NCI-H524 treated with DMSO at 0.1 percent for 48 hours (cell line): ENCODE measurements around the gene KBTBD8.
A peak's percentile ranks its signal among the peaks of the same experiment; 100 is the strongest.

Source experiments
- DNase-seq: peaks from one replicate; lab custom pipeline; 2025; lab: John Stamatoyannopoulos, UW

KBTBD8 gene

DNA sequence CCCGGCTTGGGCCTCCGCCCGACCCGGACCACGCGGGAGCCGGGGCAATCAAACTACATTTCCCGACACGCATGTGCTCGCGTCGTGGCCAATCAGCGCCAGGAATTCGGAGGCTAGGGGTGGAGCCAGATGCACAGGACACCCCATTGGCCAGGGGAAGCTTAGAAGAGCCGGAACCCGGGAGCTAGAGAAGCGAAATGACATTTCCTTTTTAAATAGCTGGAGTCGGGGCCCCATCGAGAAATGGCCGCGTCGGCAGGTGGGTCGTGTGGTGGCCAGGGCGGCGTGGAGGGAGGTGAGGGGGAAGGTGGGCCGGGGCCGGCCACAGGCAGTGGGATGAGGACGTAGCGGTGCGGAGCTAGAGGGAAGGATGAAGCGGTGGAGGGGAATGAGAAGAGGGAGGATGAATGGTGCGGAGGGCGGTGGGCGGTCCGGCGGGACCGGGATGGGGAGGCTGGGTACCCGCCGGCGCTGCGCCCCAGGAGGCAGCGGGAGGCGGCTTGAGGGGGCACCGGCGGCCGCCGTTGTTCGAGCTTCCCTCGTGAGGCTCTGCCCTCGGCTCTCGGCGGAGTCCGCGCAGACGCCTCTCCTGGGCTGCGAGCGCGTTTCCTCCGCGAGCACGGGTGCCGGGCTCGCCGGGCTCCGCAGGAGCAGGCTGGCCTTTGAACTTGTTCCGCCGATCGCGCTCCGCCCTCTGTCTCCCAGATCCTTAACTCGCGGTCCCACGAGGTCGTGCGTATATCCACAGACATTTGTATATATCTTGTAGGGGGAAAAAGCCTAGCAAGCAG, at the start of gene KBTBD8:
Gene KBTBD8 (plus strand): TSS at position 195 of the 791 bp plus-strand sequence. CDS start 49 bp downstream, at position 244.
- peak; percentile 93 for DNase-seq

- no peak for DNase-seq
Measured at GRCh38 chr3:66948838-66949237, 49.3 kb upstream of the KBTBD8 start.

DNA sequence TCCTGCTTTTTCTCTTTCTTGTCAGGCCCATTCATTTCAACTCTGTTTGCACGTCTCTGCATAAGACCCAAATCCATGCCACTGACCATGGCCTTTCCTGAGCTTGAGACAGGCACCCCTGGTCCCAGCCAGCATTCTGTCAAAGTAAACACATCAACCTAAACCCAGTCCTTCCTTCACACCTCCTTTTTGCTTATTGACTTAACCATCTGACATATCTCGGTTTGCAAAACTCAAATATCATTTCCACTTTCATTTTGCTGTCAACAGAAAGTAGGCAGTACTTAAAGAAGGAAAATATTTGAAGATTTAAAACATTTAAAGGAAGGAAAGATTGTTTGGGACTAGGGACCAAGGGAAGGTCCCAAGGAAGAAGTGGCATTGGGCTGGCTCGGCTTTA, 48.2 kb upstream of the KBTBD8 start:
- DNase-seq: no peak

DNA sequence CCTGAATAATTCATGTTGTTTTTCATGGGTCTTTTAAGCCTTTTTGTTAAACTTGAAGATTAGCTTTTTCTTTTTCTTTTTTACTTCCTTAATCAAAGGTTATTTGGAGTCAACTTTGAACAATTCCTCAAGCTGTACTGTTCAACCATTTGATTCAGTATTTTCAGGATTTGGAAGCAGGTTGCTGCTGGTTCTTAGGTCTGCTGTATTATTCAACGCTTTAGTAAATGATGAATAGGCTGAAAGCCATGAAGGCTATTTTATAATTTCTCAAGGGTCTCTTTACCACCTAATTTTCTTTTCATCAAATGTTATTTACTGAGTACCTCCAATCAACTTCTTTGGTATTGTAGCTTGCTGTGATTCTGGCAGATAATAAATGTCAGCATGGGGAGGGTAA, 45.8 kb upstream of the KBTBD8 start:
- no peak for DNase-seq

DNA sequence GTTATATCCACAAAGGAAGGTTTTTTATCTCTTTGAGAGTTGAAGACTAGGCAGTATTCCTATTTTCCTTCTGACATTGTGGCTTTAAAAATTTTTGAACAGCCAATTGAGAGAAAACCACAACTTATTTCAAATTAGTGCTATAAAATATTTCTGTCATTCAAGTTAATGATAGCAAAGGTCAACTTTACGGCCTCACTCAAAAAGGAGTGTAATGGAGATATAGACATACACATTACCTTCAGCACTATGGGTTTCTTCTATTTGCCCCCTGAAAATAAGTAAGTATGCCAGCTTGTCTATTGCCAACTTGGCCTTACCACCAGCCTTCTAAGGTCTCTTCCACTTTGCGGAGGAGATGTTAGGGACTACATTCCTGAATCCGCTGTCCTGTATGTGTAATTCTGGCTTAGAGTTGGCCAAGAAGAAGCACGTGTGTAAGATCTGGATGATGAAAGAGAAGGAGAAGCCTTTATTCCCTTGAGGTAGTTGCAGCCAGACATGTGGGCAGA, 44.1 kb upstream of the KBTBD8 start:
- DNase-seq: no peak

DNA sequence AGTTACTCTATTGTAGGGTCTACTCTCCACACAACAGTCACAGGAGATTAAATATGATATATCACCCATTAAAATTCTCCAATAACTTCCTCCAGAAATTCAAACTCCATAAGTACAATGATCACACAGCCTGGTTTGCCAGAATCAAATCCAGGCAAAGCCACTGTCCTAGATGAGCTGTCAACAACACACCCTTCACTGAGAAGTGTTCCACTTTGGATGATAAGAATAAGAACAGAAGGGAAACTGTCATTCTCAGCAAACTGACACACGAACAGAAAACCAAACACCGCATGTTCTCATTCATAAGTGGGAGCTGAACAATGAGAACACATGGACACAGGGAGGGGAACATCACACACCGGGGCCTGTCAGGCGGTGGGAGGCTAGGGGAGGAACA, 41.4 kb upstream of the KBTBD8 start:
- DNase-seq: no peak

DNA sequence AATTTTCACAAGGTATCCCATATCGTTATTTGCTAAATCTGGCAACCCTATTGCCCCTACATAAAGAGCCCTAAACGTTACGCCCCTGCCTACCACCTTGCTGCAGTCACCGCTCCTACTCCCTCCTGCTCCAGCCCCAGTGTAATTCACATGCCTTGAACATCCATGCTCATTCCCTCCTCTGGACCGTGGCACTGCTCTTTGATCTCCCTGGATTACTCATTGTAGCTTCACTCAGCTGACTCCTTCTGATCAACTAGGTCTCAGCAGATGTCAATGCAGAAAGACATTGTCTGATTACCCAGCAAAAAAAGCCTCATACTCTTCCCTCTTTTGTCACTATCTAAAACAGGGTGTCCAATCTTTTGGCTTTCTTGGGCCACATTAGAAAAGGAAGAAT, 40.7 kb upstream of the KBTBD8 start:
- no peak for DNase-seq

- no peak for DNase-seq
Measured at GRCh38 chr3:66958067-66958466, 40.0 kb upstream of the KBTBD8 start.

- DNase-seq: no peak
Measured at GRCh38 chr3:66962664-66963063, 35.4 kb upstream of the KBTBD8 start.

DNA sequence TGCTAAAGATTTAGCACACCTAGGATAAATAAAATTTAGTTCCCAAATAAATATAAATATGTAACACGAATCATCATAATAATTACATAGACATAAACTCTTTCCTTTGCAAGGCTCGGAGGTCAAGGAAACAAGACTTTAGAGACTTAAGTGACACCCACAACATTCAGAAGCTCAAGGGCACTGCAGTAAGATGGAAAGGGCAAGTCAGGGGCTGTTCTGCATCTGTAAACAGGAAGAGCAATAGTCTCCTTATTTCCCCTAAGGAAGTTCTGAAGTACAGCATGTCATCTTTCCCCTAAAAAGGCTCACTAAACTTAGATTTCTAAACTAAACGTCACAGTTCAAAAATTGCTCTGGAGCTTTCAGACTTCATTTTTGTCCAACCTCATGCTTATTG, 26.9 kb upstream of the KBTBD8 start:
- no peak for DNase-seq

DNA sequence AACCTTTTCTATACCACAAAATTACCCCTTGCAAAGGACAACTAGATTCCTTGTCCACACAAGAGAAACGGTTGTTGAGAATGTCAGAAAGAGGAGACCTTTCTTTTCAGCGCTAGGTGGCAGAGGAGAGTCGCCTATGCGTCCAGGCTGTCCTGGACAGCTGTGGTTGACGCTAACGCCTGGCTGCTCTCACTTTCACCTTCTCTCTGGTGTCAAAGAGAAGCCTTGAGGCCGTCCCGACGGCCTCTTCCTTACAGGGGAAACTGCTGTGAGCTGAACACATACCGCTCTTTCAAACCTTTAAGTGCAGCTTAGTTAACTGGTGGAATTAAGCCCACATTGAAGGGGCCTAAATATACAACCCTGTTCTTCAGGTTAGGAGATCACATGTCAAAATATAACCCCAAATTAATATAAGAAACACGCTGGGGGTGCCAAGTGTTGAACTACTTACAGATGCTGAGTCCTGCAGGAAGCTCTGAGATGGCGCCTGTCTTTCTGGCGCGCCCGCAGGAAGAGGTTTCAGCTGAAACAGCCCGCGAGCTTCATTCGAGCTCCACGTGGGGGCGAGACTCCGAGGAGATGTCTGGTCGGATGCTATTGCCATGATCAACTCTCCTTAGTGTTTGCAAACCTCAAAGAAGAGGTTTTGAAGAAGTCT, 26.1 kb upstream of the KBTBD8 start:
- peak; percentile 53 for DNase-seq

- no peak for DNase-seq
Measured at GRCh38 chr3:66980791-66981190, 17.3 kb upstream of the KBTBD8 start.

DNA sequence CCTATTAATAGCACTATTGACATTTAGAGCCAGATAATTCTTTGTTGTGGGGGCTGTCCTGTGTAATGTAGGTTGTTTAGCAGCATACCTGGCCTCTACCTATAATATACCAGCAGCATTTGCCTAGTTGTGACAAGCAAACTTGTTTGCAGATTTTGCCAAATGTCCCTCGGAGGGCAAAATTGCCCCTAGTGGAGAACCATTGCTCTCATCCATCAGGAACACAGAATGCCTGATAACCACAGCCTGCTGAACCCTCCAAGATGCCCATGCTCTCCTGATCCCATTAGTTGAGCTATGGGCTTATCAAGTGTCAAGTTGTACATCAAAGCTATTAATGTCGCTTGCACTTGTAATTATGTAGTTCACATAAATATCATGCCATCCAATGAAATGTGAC, 15.0 kb upstream of the KBTBD8 start:
- no peak for DNase-seq

- DNase-seq: no peak
Measured at GRCh38 chr3:66985336-66985920, 12.7 kb upstream of the KBTBD8 start.

DNA sequence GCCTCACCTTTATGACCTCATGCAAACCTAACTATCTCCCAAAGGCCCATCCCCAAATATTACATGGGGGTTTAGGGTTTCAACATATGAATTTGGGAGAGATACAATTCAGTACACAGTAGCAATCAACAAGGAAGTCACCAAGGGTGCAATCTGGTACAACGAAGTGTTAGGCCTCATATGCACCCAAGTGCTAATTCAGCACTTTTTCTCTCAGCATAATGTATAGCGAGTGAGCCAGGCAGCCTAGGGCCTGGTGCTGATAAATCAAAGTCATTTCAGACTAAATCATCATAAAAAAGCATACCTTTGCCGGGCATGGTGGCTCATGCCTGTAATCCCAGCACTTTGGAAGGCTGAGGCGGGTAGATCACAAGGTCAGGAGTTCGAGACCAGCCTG, 11.7 kb upstream of the KBTBD8 start:
- no peak for DNase-seq

GRCh38 chr3:66989241-66989640, 8.9 kb upstream of the KBTBD8 start:
- DNase-seq: no peak

DNA sequence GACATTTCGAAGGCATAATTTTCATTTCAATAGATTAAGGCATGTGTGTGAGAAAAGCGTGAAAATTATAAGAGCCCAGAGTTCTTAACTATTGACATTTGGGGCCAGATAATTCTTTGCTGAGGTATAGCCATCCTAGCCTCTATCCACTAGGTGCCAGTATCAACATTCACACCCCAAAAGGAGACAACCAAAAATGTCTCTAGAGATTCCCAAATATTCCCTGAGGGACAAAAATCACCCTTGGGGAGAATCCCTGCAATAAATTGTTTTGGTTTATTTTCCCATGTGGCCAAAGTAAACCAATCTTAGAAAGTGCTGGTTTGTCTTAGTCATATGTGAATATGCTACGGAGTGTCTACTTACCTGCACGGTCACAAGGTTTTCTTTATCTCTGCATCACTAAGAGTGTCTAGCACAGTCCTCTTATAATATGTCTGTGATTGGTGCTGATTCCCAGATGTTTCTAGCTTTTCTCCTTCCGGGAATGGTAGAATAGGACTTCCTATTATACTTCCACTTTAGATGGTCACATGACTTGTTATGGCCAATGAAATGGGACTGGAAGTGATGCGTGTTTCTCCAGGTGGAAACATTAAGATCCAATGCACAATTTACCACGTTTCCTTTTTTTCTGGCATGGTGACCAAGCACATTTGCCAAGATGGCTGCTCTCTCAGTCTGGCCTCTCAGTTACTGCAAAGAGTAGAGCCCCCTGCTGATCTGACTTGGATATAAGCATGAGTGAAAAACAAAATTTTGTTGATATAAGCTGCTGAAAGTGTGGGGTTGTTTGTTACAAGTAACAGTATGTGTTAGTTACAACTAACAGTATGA, 8.0 kb upstream of the KBTBD8 start:
- DNase-seq: no peak

DNA sequence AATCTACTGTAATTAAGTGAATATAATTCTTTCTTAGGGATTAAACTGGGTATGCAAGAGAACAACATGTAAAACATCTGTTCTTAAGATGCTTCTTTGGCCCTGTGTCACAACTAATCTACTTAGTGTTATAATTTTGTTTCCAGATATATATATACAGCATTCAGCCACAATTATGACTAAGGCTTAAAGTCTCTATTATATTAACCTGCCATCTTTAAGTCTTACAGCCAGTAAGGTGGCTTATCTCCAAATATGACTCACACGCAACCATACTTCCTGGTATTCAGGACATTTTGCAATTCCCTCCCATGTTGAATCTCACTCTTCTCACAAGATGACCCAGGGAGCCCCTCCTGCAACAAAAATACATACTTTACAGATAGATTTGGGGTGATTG, 6.6 kb upstream of the KBTBD8 start:
- DNase-seq: no peak

DNA sequence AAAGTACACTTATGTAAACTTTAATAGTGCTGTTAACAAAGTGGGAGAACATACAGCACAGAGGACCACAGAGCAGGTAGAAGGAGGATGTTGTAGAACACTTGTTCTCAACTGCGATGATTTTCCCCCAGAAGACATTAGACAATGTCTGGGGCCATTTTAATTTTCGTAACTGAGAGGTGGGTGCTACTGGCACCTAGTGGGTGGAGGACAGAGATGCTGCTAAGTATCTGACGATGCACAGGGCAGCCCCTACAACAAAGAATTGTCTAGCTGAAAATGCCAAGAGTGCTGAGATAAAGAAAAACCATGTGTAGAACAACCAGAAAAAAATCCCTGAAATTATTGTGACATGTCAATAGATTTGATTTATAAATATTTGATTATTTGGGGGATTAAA, 5.0 kb upstream of the KBTBD8 start:
- no peak for DNase-seq

GRCh38 chr3:66994588-66994987, 3.5 kb upstream of the KBTBD8 start:
- DNase-seq: no peak

GRCh38 chr3:66996696-66997095, 1.4 kb upstream of the KBTBD8 start:
- no peak for DNase-seq

DNA sequence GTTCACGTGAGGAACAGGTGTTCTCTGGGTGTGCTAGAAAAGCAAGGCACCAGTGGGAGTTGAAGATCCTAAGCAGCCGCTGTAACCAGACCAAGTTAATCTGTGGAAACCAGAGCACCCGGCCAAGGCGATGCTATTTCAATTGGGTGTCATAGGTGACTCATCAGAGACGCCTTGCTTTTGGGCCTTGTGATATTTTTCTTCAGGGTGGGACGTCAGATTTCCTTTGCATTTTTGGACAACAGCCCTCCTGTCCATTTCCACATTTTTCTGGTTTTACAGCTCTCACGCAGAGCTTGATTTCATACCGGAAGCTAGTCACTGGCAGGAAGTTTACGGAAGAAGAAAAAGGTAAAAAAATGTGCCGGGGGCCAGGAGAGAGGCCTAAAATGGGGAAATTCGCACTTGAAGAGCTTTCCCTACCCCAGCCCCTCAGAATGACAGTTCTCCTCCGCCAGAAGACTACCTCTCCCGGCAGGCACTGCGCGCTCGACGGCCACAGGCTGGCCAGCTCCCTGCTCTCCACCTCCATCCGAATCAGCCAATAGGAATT, 471 bp upstream of the KBTBD8 start:
- no peak for DNase-seq
